K562 (cell line): ENCODE data around the gene IL12RB2. TPM values are rescaled to one million over a fixed set of nuclear protein-coding genes. Genes with fewer than 3 reads are reported as not detected.
A peak's percentile ranks its signal among the peaks of the same experiment; 100 is the strongest.

ENCODE experiments used
- C11orf30 ChIP-seq: fragments of 450-650 bp; IDR thresholded peaks from 2 replicates; pipeline ENCODE4 v1.6.1; 2016; ENCODE audit warnings: low read depth, mild to moderate bottlenecking
- CC2D1A ChIP-seq: fragments of 450-650 bp; IDR thresholded peaks from 2 replicates; pipeline ENCODE4 v1.6.1; 2017; ENCODE audit warnings: mild to moderate bottlenecking
- E2F6 ChIP-seq, 2 experiments: IDR thresholded peaks; 2 replicates each; pipeline ENCODE4 v1.6.1; 2011; ENCODE audit warnings: borderline replicate concordance in 1 of 2, control low read depth in 1 of 2, low read depth in 1 of 2, low read length in 1 of 2, mild to moderate bottlenecking in 1 of 2, mixed read lengths in 1 of 2, moderate library complexity in 1 of 2; ENCODE audit not compliant: insufficient read depth in 1 of 2, insufficient read length in 1 of 2, poor library complexity in 1 of 2, severe bottlenecking in 1 of 2; ENCODE audit errors: extremely low read depth in 1 of 2
- FOS ChIP-seq: IDR thresholded peaks from 3 replicates; pipeline ENCODE4 v1.6.1; 2011; ENCODE audit not compliant: insufficient read length; ENCODE audit errors: extremely low read depth
- FOXK1 ChIP-seq: sonication (generic); formaldehyde crosslinking; IDR thresholded peaks from 2 replicates; pipeline ENCODE4 v1.8.0; 2022; ENCODE audit warnings: missing genetic modification reagents, mild to moderate bottlenecking, borderline replicate concordance
- GATA2 ChIP-seq: sonication (generic); formaldehyde crosslinking; IDR thresholded peaks from 2 replicates; pipeline ENCODE4 v1.4.0; 2020; ENCODE audit warnings: mild to moderate bottlenecking, missing genetic modification reagents
- HNRNPLL ChIP-seq: fragments of 200-400 bp; formaldehyde crosslinking; IDR thresholded peaks from 2 replicates; pipeline ENCODE4 v1.6.1; 2017; ENCODE audit warnings: low read length, low read depth, mild to moderate bottlenecking; ENCODE audit not compliant: poor library complexity, severe bottlenecking
- IFI16 ChIP-seq: fragments of 250-450 bp; sonication (Bioruptor Pico); IDR thresholded peaks from 2 replicates; pipeline ENCODE4 v2.1.2; 2022; ENCODE audit warnings: mild to moderate bottlenecking, inconsistent platforms
- MCM7 ChIP-seq, 2 experiments: fragments of 450-650 bp; IDR thresholded peaks; 2 replicates each; pipeline ENCODE4 v1.6.1; 2016 to 2018
- MED1 ChIP-seq: sonication (generic); formaldehyde crosslinking; IDR thresholded peaks from 2 replicates; pipeline ENCODE4 v1.8.1; 2023; ENCODE audit warnings: missing genetic modification reagents, borderline replicate concordance
- MIER1 ChIP-seq: fragments of 450-650 bp; IDR thresholded peaks from 2 replicates; pipeline ENCODE4 v1.6.1; 2016; ENCODE audit warnings: antibody characterized with exemption, mild to moderate bottlenecking, low read depth
- MTF1 ChIP-seq: fragments of 250-450 bp; sonication (Bioruptor Pico); IDR thresholded peaks from 2 replicates; pipeline ENCODE4 v1.9.0; 2021; ENCODE audit warnings: moderate library complexity, mild to moderate bottlenecking, inconsistent platforms, borderline replicate concordance
- NCOA6 ChIP-seq: fragments of 450-650 bp; IDR thresholded peaks from 2 replicates; pipeline ENCODE4 v1.6.1; 2017; ENCODE audit warnings: mild to moderate bottlenecking
- NFIC ChIP-seq: fragments of 450-650 bp; IDR thresholded peaks from 2 replicates; pipeline ENCODE4 v1.6.1; 2017; ENCODE audit warnings: mild to moderate bottlenecking, inconsistent platforms
- PHF20 ChIP-seq: fragments of 450-650 bp; IDR thresholded peaks from 2 replicates; pipeline ENCODE4 v1.6.1; 2018; ENCODE audit not compliant: partially characterized antibody
- PYGO2 ChIP-seq: fragments of 450-650 bp; IDR thresholded peaks from 2 replicates; pipeline ENCODE4 v1.6.1; 2016; ENCODE audit warnings: mild to moderate bottlenecking, missing genetic modification characterization, moderate library complexity, missing compliant biosample characterization
- RBM34 ChIP-seq: fragments of 200-400 bp; formaldehyde crosslinking; IDR thresholded peaks from 2 replicates; pipeline ENCODE4 v1.6.1; 2018; ENCODE audit warnings: low read length, borderline replicate concordance; ENCODE audit not compliant: insufficient read depth
- SMAD4 ChIP-seq: fragments of 250-450 bp; sonication (Bioruptor Pico); conservative IDR thresholded peaks from 2 replicates; pipeline ENCODE4 v1.8.0; 2021; ENCODE audit warnings: inconsistent platforms, mild to moderate bottlenecking, moderate library complexity
- SNIP1 ChIP-seq: fragments of 450-650 bp; IDR thresholded peaks from 2 replicates; pipeline ENCODE4 v1.7.1; 2017; ENCODE audit warnings: low read depth, mild to moderate bottlenecking
- SP1 ChIP-seq: sonication (generic); formaldehyde crosslinking; IDR thresholded peaks from 2 replicates; pipeline ENCODE4 v1.8.1; 2022; ENCODE audit warnings: mild to moderate bottlenecking, missing genetic modification reagents
- TAF15 ChIP-seq: fragments of 200-400 bp; formaldehyde crosslinking; IDR thresholded peaks from 2 replicates; pipeline ENCODE4 v1.6.1; 2017; ENCODE audit warnings: mild to moderate bottlenecking, low read depth, low read length, moderate library complexity
- TCF3 ChIP-seq: sonication (generic); formaldehyde crosslinking; IDR thresholded peaks from 2 replicates; pipeline ENCODE4 v1.4.0; 2020; ENCODE audit warnings: mild to moderate bottlenecking, missing genetic modification reagents
- TFAP4 ChIP-seq: sonication (generic); formaldehyde crosslinking; IDR thresholded peaks from 2 replicates; pipeline ENCODE4 v1.8.0; 2022; ENCODE audit warnings: missing genetic modification reagents, mild to moderate bottlenecking, moderate library complexity, borderline replicate concordance
- U2AF1 ChIP-seq: fragments of 200-400 bp; formaldehyde crosslinking; optimal IDR thresholded peaks from 2 replicates; pipeline ENCODE3; 2017; ENCODE audit warnings: mild to moderate bottlenecking, low read depth, low read length, moderate library complexity
- ZFP30 ChIP-seq: fragments of 250-450 bp; sonication (Bioruptor Pico); IDR thresholded peaks from 2 replicates; pipeline ENCODE4 v1.8.0; 2022; ENCODE audit warnings: moderate library complexity, mild to moderate bottlenecking, inconsistent platforms, borderline replicate concordance
- polyA plus RNA-seq, 8 experiments: library from polyadenylated mRNA; depleted of rRNA in 4 of 8; stranded (reverse) in 5 of 8; unstranded in 3 of 8; fragments of >200 nt; fragmentation: Nextera tagmentation in 2 of 8; fragmentation: Illumina TruSeq in 1 of 8; extraction: Ambion mirVana in 2 of 8; extraction: Trizol in 1 of 8; gene quantifications; 2 replicates each; pipeline versions ENCODE4 v1.2.1 to v1.2.3, GENCODE V29; 2011 to 2014; ENCODE audit warnings: inconsistent platforms in 1 of 8, missing spikeins in 1 of 8
- total RNA-seq, 7 experiments: library from RNA; depleted of rRNA in 6 of 7; stranded (reverse); fragments of >200 nt in 6 of 7; fragmentation: Illumina TruSeq in 2 of 7; extraction: Trizol in 2 of 7; gene quantifications; 2 replicates each; pipeline versions ENCODE4 v1.2.1 to v1.2.3, GENCODE V29; 2011 to 2021; ENCODE audit warnings: low replicate concordance in 1 of 7
- TF ChIP-seq, protein P1 (sequence below): fragments of 450-650 bp; formaldehyde crosslinking; IDR thresholded peaks from 2 replicates; pipeline ENCODE4 v1.4.0; 2020; ENCODE audit warnings: mild to moderate bottlenecking
- TF ChIP-seq, protein P2 (sequence below): sonication (generic); formaldehyde crosslinking; IDR thresholded peaks from 2 replicates; pipeline ENCODE4 v1.9.0; 2022; ENCODE audit warnings: mild to moderate bottlenecking, missing genetic modification reagents

Gene IL12RB2
- total and polyA plus RNA-seq, 9 of the 15 experiments (the other 6 are each of a cell fraction or from before 2014, with no cell fraction given): 0.39 to 3.3 (median 1.9) TPM

DNA sequence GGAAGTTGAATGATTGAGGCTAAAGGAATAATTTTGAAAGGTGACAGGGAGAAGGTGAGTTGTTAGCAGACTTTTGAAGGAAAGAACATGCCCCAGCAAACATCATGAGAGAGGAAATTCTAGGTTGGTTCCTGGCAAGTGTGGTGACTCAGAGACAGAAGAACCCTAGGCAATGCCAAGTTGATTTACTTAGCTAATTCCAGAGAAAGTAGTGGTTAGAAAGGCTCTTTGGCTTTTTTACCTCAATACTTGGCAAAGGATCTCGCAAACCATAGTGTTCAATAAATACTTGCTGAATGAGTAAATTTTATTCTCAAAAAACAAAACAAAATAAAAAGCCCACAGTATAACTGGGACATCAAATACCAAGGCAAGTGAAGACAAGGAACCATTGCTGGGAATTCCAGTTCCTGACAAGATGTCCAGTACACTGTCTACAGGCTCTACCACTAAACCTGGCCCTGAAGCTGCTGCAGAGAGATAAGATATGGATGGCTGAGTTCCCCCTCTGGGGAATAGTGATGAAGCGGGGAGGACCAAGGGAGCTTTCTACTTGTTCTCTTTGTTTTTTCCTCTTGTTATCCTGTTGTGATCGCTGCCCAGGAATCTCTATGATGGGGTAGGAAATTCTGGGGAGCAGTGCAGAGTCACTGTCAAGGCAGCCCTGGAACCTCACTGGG, 48.2 kb downstream of the IL12RB2 start (continued):
- TF ChIP-seq IFI16 (CRISPR knock-in tag): no peak
- no peak for TF ChIP-seq SP1
- TF ChIP-seq FOS: no peak
- no peak for TF ChIP-seq TFAP4 (CRISPR knock-in tag)
- no peak for TF ChIP-seq PYGO2 (tag)
- TF ChIP-seq, protein P1, sequence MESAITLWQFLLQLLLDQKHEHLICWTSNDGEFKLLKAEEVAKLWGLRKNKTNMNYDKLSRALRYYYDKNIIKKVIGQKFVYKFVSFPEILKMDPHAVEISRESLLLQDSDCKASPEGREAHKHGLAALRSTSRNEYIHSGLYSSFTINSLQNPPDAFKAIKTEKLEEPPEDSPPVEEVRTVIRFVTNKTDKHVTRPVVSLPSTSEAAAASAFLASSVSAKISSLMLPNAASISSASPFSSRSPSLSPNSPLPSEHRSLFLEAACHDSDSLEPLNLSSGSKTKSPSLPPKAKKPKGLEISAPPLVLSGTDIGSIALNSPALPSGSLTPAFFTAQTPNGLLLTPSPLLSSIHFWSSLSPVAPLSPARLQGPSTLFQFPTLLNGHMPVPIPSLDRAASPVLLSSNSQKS (CRISPR knock-in tag): no peak
- TF ChIP-seq SNIP1: no peak
- TF ChIP-seq HNRNPLL: no peak
- TF ChIP-seq, protein P2, sequence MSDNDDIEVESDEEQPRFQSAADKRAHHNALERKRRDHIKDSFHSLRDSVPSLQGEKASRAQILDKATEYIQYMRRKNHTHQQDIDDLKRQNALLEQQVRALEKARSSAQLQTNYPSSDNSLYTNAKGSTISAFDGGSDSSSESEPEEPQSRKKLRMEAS (CRISPR knock-in tag): no peak
- no peak for TF ChIP-seq C11orf30
- TF ChIP-seq FOXK1 (CRISPR knock-in tag): no peak
- TF ChIP-seq RBM34: no peak
- peak; percentile 24; the same call in 1 of the 2 replicates for TF ChIP-seq CC2D1A
- TF ChIP-seq MCM7 (IDR thresholded peaks at IDR 0.05): no peak
- TF ChIP-seq U2AF1: no peak
- TF ChIP-seq NFIC: peak; percentile 65
- peak; percentile 90 for TF ChIP-seq GATA2
- TF ChIP-seq NCOA6: no peak
- no peak for TF ChIP-seq MTF1 (CRISPR knock-in tag)
- no peak for TF ChIP-seq E2F6 (IDR thresholded peaks at IDR 0.05; ENCODE audit: borderline replicate concordance in 1 of 2, extremely low read depth in 1 of 2, insufficient read depth in 1 of 2, insufficient read length in 1 of 2, low read depth in 1 of 2, low read length in 1 of 2, poor library complexity in 1 of 2, severe bottlenecking in 1 of 2)
- TF ChIP-seq TAF15: no peak
- no peak for TF ChIP-seq MED1 (CRISPR knock-in tag)
- TF ChIP-seq PHF20: no peak
- TF ChIP-seq TCF3 (CRISPR knock-in tag): peak; percentile 95
- TF ChIP-seq ZFP30 (CRISPR knock-in tag): no peak
- peak; percentile 64 for TF ChIP-seq SMAD4
- TF ChIP-seq MIER1: no peak
